HepG2 (cell line): ENCODE data around the gene TMEM151A. TPM values are rescaled to one million over a fixed set of nuclear protein-coding genes. Genes with fewer than 3 reads are reported as not detected.

Source experiments
- ATAC-seq: fragments of 200-7000 bp; cut with Tn5 transposase; 3 replicates; pipeline ENCODE4 v1.9.1; 2020; ENCODE audit warnings: mild to moderate bottlenecking, moderate library complexity
- BruUV-seq: library from RNA; stranded (reverse); fragments of 400-500 nt; replicated peaks from 2 replicates; lab custom pipeline; 2021; lab: Mats Ljungman, UMichigan
- CTCF ChIA-PET: fragments of 300-600 bp; formaldehyde crosslinking; extraction: SDS; loops from one replicate; lab custom pipeline; 2021; ENCODE audit warnings: low total read pairs, inconsistent platforms, low intra/inter-chr PET ratio; lab: Yijun Ruan, JAX
- POLR2A ChIA-PET: fragments of 350-600 bp; sonication (Branson Sonifier 250); formaldehyde crosslinking; loops from one replicate; lab custom pipeline; 2020; ENCODE audit warnings: antibody characterized with exemption, inconsistent platforms; lab: Yijun Ruan, JAX
- DNase-seq: peaks from one replicate; pipeline ENCODE4 v3.0.0-alpha.2; 2015; ENCODE audit warnings: low spot score
- FAIRE-seq: peaks from 3 replicates; lab custom pipeline; 2011; peaks lifted over from hg19 to GRCh38; lab: Jason Lieb, UNC
- H2AFZ ChIP-seq: one replicate; pipeline ENCODE4 v1.6.1; 2011; ENCODE audit warnings: low read length, inconsistent platforms
- H3K27ac ChIP-seq: fragments of 300-600 bp; 3 replicates; pipeline ENCODE4 v1.8.0; 2011; ENCODE audit warnings: mixed run types, mild to moderate bottlenecking, mixed read lengths, low read length, inconsistent platforms; ENCODE audit not compliant: insufficient read depth; ENCODE audit errors: extremely low read length
- H3K27me3 ChIP-seq, 2 experiments: fragments of 200-600 bp in 1 of 2; 2 replicates in 1 of 2; 3 replicates in 1 of 2; pipeline versions ENCODE4 v1.6.0 to v1.8.0; 2011; ENCODE audit warnings: low read length in 2 of 2, mild to moderate bottlenecking in 2 of 2, moderate library complexity in 2 of 2, inconsistent platforms in 1 of 2; ENCODE audit not compliant: insufficient read depth in 2 of 2, control insufficient read depth in 1 of 2
- H3K36me3 ChIP-seq, 2 experiments: fragments of 200-600 bp in 1 of 2; replicated peaks in 1 of 2; 2 replicates in 1 of 2; 3 replicates in 1 of 2; pipeline versions ENCODE4 v1.5.1 to v1.8.0; 2011; ENCODE audit warnings: low read length in 2 of 2, inconsistent platforms in 1 of 2; ENCODE audit not compliant: insufficient read depth in 2 of 2, control insufficient read depth in 1 of 2
- H3K4me1 ChIP-seq: 2 replicates; pipeline ENCODE4 v1.5.1; 2012; ENCODE audit warnings: low read length, inconsistent platforms; ENCODE audit not compliant: insufficient read depth
- H3K4me2 ChIP-seq: 2 replicates; pipeline ENCODE4 v1.6.0; 2011; ENCODE audit warnings: low read depth, low read length, inconsistent platforms
- H3K4me3 ChIP-seq, 3 experiments: fragments of 200-600 bp in 1 of 3; sonication (generic), shearing (Covaris generic) in 1 of 3; replicated peaks in 1 of 3; 2 replicates each; pipeline ENCODE4 v1.5.1; 2011 to 2016; ENCODE audit warnings: low read length in 3 of 3, inconsistent platforms in 2 of 3, low read depth in 2 of 3, mild to moderate bottlenecking in 2 of 3, control low read depth in 1 of 3, mixed read lengths in 1 of 3; ENCODE audit not compliant: insufficient read depth in 1 of 3
- H3K79me2 ChIP-seq: one replicate; pipeline ENCODE4 v1.6.1; 2011; ENCODE audit warnings: low read length, inconsistent platforms; ENCODE audit not compliant: insufficient read depth
- H3K9ac ChIP-seq: 2 replicates; pipeline ENCODE4 v1.6.0; 2011; ENCODE audit warnings: mild to moderate bottlenecking, low read depth, low read length, inconsistent platforms; ENCODE audit not compliant: insufficient read depth
- H3K9me3 ChIP-seq: 2 replicates; pipeline ENCODE4 v1.5.1; 2012; ENCODE audit warnings: mild to moderate bottlenecking, low read length
- H4K20me1 ChIP-seq: 2 replicates; pipeline ENCODE4 v1.6.0; 2011; ENCODE audit warnings: inconsistent platforms, mild to moderate bottlenecking, low read length, moderate library complexity; ENCODE audit not compliant: insufficient read depth
- ARHGAP35 ChIP-seq: sonication (generic); formaldehyde crosslinking; IDR thresholded peaks from 2 replicates; pipeline ENCODE4 v1.9.0; 2022; ENCODE audit warnings: mild to moderate bottlenecking, inconsistent platforms, moderate library complexity, missing genetic modification reagents, borderline replicate concordance
- ARNT2 ChIP-seq: sonication (generic); formaldehyde crosslinking; IDR thresholded peaks from 2 replicates; pipeline ENCODE4 v1.8.0; 2022; ENCODE audit warnings: mild to moderate bottlenecking, low read depth, missing genetic modification reagents, moderate library complexity
- HDAC6 ChIP-seq: fragments of 200-600 bp; sonication (generic); IDR thresholded peaks from 2 replicates; pipeline ENCODE4 v1.7.0; 2017; ENCODE audit warnings: mild to moderate bottlenecking, antibody characterized with exemption, low read length, low read depth
- IKZF1 ChIP-seq: fragments of 450-650 bp; IDR thresholded peaks from 2 replicates; pipeline ENCODE4 v1.7.1; 2016
- MAFK ChIP-seq, 2 experiments: IDR thresholded peaks in 1 of 2; conservative IDR thresholded peaks in 1 of 2; 2 replicates each; pipeline ENCODE4 v1.6.1; 2011; ENCODE audit warnings: improper control_type of control experiment in 2 of 2, low read length in 2 of 2
- MEF2D ChIP-seq: sonication (generic); formaldehyde crosslinking; IDR thresholded peaks from 2 replicates; pipeline ENCODE4 v1.5.1; 2020; ENCODE audit warnings: mild to moderate bottlenecking, missing genetic modification reagents
- SMC3 ChIP-seq: IDR thresholded peaks from 2 replicates; pipeline ENCODE4 v1.6.1; 2011; ENCODE audit warnings: low read length, improper control_type of control experiment
- TP53 ChIP-seq: sonication (generic); formaldehyde crosslinking; conservative IDR thresholded peaks from 2 replicates; pipeline ENCODE4 v1.4.0; 2020; ENCODE audit warnings: missing genetic modification reagents
- XRCC5 ChIP-seq: fragments of 200-400 bp; formaldehyde crosslinking; optimal IDR thresholded peaks from 2 replicates; pipeline ENCODE3; 2017; ENCODE audit warnings: mild to moderate bottlenecking, low read length
- ZBTB38 ChIP-seq: sonication (generic); formaldehyde crosslinking; IDR thresholded peaks from 2 replicates; pipeline ENCODE4 v1.5.1; 2020; ENCODE audit warnings: mild to moderate bottlenecking, missing genetic modification reagents
- ZNF205 ChIP-seq: IDR thresholded peaks from 2 replicates; pipeline ENCODE4 v1.6.1; 2018; ENCODE audit warnings: missing biosample characterization, missing genetic modification reagents
- ZNF207 ChIP-seq: fragments of 450-650 bp; IDR thresholded peaks from 2 replicates; pipeline ENCODE4 v1.6.1; 2016; ENCODE audit warnings: antibody characterized with exemption, borderline replicate concordance
- ZNF331 ChIP-seq: sonication (generic); formaldehyde crosslinking; IDR thresholded peaks from 2 replicates; pipeline ENCODE4 v1.4.0; 2020; ENCODE audit warnings: missing genetic modification reagents
- ZNF484 ChIP-seq: sonication (generic); formaldehyde crosslinking; IDR thresholded peaks from 2 replicates; pipeline ENCODE4 v1.5.1; 2020; ENCODE audit warnings: mild to moderate bottlenecking, low read depth, missing genetic modification reagents, borderline replicate concordance
- ZNF781 ChIP-seq: sonication (generic); formaldehyde crosslinking; IDR thresholded peaks from 2 replicates; pipeline ENCODE4 v1.5.1; 2020; ENCODE audit warnings: borderline replicate concordance, mild to moderate bottlenecking, missing genetic modification reagents; ENCODE audit errors: not compliant biosample characterization
- ZZZ3 ChIP-seq: sonication (generic); formaldehyde crosslinking; IDR thresholded peaks from 2 replicates; pipeline ENCODE4 v1.4.0; 2020; ENCODE audit warnings: missing genetic modification reagents, mild to moderate bottlenecking, borderline replicate concordance
- WGBS: methylation state at CpG from one replicate; pipeline ENCODE4 v1.1.6; 2017; ENCODE audit warnings: low lambda C conversion rate; 5-methylcytosine and 5-hydroxymethylcytosine counted together
- in situ Hi-C: cut with HindIII; loops from 2 replicates; pipeline ENCODE4 v1.10.0; 2017; ENCODE audit warnings: low pct_unique_long_range_greater_than_20kb; ENCODE audit not compliant: extremely low pct_ligation_motif_present
- intact Hi-C: fragments of 100-400 bp; cut with micrococcal nuclease; formaldehyde crosslinking; loops from one replicate; pipeline ENCODE4 v1.10.0; 2022; ENCODE audit not compliant: unreplicated experiment
- polyA plus RNA-seq, 8 experiments: library from polyadenylated mRNA; depleted of rRNA in 3 of 8; stranded (reverse) in 7 of 8; unstranded in 1 of 8; fragments of >200 nt; fragmentation: Illumina TruSeq in 4 of 8; extraction: Trizol in 4 of 8; gene quantifications; 2 replicates each; pipeline versions ENCODE4 v1.2.1 to v1.2.3, GENCODE V29; 2011 to 2016; ENCODE audit warnings: low read depth in 4 of 8, missing spikeins in 1 of 8, mixed read lengths in 1 of 8; ENCODE audit not compliant: insufficient read depth in 1 of 8
- total RNA-seq, 5 experiments: library from RNA; depleted of rRNA; stranded (reverse); fragments of >200 nt; fragmentation: Illumina TruSeq; extraction: Trizol; gene quantifications; 2 replicates each; pipeline ENCODE4 v1.2.3, GENCODE V29; 2016; ENCODE audit warnings: low read depth in 1 of 5
- TF ChIP-seq, protein P1 (sequence below): sonication (generic); formaldehyde crosslinking; IDR thresholded peaks from 2 replicates; pipeline ENCODE4 v1.8.1; 2023; ENCODE audit warnings: mild to moderate bottlenecking, missing genetic modification reagents
- TF ChIP-seq, protein P2 (sequence below): IDR thresholded peaks from 2 replicates; pipeline ENCODE4 v1.6.1; 2016; ENCODE audit warnings: missing genetic modification reagents, missing compliant biosample characterization
- TF ChIP-seq, protein P3 (sequence below): IDR thresholded peaks from 2 replicates; pipeline ENCODE4 v1.6.1; 2016; ENCODE audit warnings: control low read depth

TMEM151A gene
- total and polyA plus RNA-seq, 2 of the 13 experiments (the other 11 are each of a cell fraction or from before 2014, with no cell fraction given) = 0.18 to 0.33 TPM

- TF ChIP-seq, protein P1, sequence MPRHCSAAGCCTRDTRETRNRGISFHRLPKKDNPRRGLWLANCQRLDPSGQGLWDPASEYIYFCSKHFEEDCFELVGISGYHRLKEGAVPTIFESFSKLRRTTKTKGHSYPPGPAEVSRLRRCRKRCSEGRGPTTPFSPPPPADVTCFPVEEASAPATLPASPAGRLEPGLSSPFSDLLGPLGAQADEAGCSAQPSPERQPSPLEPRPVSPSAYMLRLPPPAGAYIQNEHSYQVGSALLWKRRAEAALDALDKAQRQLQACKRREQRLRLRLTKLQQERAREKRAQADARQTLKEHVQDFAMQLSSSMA = 0 out of 2 replicates have a peak, but pooled peaks have one; percentile 32
- no peak for TF ChIP-seq ZNF205 (CRISPR knock-in tag)
- TF ChIP-seq, protein P2, sequence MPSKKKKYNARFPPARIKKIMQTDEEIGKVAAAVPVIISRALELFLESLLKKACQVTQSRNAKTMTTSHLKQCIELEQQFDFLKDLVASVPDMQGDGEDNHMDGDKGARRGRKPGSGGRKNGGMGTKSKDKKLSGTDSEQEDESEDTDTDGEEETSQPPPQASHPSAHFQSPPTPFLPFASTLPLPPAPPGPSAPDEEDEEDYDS (CRISPR knock-in tag) = no peak
- TF ChIP-seq, all 625 proteins: peak for 6
These were observed 9.8 kb upstream of the TMEM151A start (continued) for GRCh38 chr11:66281776-66282467.

DNA sequence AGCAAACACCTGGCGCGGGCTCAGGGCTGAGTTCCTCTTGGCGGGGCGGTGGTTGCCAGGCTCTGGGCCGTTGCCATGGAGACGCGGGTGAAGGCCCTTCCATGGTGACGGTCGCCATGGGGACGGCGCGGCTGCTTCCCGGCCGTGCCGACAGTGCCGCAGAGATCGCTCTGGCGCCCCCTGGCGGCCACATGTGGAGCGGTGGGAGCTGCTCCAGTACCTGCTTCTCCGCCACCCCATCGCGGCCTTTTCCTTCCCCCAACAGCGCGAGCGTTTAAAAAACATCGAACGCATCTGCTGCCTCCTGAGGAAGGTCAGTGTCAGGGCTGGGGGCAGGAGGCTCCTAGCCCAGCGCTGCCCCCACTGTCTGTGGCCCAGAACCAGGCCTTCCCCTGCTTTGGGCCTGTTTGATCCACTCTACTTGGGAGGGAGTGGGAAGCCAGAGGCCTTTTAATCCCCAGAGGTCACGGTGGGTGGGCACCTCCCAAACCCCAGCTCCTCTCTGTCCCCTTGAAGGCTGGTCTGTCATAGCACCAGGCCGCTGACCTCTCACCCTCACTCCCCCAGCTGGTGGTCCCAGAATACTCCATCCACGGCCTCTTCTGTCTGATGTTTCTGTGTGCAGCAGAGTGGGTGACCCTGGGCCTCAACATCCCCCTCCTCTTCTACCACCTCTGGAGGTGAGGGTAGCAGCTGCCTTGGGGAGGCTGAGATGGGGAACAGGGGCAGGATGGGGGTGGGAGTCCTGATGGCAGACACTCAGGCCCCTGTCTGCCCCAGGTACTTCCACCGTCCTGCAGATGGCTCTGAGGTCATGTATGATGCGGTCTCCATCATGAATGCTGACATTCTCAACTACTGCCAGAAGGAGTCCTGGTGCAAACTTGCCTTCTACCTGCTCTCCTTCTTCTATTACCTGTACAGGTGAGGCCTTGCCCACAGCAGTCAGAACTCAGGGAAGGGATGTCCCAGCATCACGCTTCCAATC, 8.9 kb upstream of the TMEM151A start:
- in situ Hi-C loops (no loop called here), intact Hi-C loops (no loop called here)
- Histone ChIP-seq H3K4me3 (no peak overlapping the region), H3K79me2 (peaks cover 21% of the 10 kb centered on the region), H3K4me1 (peaks cover 60% of the 10 kb centered on the region), H3K27me3 (peaks cover 3 to 9% of the 10 kb centered on the region in 2 experiments; a peak in 3 of 5 replicates), H3K27ac (no peak overlapping the region), H3K36me3 (peaks cover 5 to 23% of the 10 kb centered on the region in 2 experiments; a peak in 4 of 5 replicates), H3K9ac (no peak overlapping the region), H4K20me1 (peaks cover 4% of the 10 kb centered on the region), H3K4me2 (peak overlapping the region; percentile 46), H2AFZ (no peak overlapping the region), H3K9me3 (no peaks in the 10 kb centered on the region)
- POLR2A ChIA-PET = interaction anchor here (1.3 to 2.3 kb wide), 4 partner anchors 8 to 53 kb away, joined by 3 to 9 read pairs (median 6); partner anchors contain the start of genes RAB1B and RIN1
- WGBS = 51% methylated on average over 9 of the region's 35 CpGs
- FAIRE-seq = peak; percentile 60
- peak; percentile 93 for DNase-seq
- CTCF ChIA-PET = interaction anchor here (1.7 to 1.8 kb wide), 2 partner anchors 45 to 60 kb away, joined by 8 to 26 read pairs; no protein-coding TSS in a partner anchor
- peak; percentile 75 for ATAC-seq
- no TSS peak for BruUV-seq
- TF ChIP-seq ZNF781 (CRISPR knock-in tag) (peak; percentile 70), ARNT2 (0 out of 2 replicates have a peak, but pooled peaks have one; percentile 39), XRCC5 (peak; percentile 77), ARHGAP35 (CRISPR knock-in tag) (no peak), ZZZ3 (CRISPR knock-in tag) (0 out of 2 replicates have a peak, but pooled peaks have one; percentile 25), TP53 (no peak), IKZF1 (no peak), ZBTB38 (CRISPR knock-in tag) (no peak), MEF2D (CRISPR knock-in tag) (peak; percentile 48), SMC3 (peak; percentile 31; the same call in 1 of the 2 replicates), MAFK (conservative IDR thresholded peaks at IDR 0.05 in 1 of 2, IDR thresholded peaks at IDR 0.05 in 1 of 2; ENCODE audit: low read length in 2 of 2) (no peak), HDAC6 (no peak), ZNF207 (no peak), ZNF331 (CRISPR knock-in tag) (peak; percentile 57), ZNF484 (CRISPR knock-in tag) (no peak)
- TF ChIP-seq, protein P3, sequence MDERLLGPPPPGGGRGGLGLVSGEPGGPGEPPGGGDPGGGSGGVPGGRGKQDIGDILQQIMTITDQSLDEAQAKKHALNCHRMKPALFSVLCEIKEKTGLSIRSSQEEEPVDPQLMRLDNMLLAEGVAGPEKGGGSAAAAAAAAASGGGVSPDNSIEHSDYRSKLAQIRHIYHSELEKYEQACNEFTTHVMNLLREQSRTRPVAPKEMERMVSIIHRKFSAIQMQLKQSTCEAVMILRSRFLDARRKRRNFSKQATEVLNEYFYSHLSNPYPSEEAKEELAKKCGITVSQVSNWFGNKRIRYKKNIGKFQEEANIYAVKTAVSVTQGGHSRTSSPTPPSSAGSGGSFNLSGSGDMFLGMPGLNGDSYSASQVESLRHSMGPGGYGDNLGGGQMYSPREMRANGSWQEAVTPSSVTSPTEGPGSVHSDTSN = no peak
